Measurements from ENCODE around the gene SPTAN1.
"Not testable (repeated sequence)": the region's sequence is repeated elsewhere in the genome, so short reads cannot be mapped to it uniquely, and the experiment has no call there.

SPTAN1 gene

DNA sequence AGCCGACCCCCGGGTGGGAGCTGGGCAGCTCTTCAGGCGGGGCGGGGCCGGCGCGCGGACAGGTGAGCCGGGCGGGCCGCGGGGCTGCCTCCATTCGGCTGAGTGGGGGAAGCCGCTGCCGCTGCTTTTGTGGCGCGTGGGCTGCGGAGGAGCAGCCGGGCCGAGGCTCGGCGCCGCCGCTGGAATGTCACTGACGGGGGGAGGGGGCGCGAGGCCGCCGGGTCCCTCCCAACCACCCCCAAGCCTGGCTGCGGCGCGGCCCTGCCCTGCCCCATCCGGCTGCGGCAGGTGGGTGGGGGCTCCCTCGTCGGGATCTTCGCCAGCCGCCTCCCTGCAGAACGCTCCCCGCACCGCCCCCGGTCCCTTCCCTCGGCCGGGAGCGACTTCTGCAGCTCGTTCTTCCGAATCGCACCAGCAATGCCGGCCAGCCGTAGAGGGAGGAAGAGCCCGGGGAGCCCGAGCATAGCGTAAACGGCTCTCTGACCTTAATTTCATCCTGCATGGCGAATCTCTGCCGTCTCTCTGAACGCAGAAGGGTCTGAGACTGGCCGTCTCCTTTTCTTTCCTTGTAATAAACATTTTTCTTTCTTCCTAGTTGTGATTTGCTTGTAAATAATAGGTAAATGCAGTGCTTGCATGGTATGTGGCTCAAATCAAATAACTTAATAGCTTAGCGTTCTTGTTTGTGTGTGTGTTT, 505 bp downstream of the SPTAN1 start:
- peak; percentile 10 to 29 (median 18) for DNase-seq (ENCODE audit: low read depth in 3 of 3, low spot score in 1 of 3)

DNA sequence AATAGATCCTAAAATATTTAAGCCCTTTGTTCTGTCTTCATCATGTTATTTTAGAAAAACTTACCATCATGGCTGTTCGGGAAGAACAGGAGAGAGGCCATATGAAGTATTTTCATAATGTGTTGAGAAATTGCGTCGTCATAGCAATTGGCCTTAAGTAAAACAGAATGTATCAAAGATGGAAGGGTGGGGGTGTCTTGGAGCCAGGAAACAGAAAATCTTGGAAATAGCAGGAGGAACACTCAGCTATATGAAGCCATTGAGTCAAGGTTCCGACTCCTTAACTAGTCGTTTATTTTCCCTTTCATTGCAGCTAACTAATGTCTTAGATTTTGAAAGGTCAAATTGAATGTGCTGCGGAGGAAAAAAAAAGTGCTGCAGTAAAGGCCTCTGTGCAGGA, 1.3 kb downstream of the SPTAN1 start:
- no peak for DNase-seq (ENCODE audit: low read depth in 3 of 3, low spot score in 1 of 3)

DNA sequence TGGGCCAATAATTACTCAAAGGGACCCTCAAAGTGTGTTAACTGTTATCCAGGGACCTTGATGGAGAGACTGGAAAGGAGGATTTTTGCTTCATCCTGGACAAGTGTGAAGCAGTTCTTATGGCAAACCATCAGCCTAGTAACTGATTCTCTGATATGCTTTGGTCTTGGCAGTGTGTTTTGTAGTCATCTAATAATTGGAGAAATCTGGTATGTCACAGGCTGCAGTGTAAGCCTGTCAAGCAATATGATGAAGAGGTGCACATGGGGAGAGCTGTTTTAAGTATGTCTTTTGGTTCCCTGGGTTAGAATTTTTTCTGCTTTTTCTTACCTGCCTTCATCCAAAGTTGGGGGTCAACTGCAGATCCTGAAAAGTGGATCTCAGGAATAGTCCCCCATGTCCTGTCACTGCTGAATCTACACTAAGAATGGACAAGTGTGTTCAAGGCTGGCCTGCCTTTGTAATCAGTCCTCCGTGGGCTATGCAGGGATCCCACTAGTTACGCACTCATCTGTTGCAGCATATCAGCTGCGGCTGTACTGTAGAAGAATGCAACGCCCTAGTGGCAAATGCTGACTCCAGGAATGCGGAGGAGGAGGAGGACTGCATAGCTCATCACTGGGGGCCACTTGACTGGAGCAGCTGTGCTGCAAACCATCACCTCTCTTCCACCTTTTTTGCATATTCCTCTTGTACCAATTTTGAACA, 1.9 kb downstream of the SPTAN1 start:
- no peak for DNase-seq (ENCODE audit: low read depth in 3 of 3, low spot score in 1 of 3)

DNA sequence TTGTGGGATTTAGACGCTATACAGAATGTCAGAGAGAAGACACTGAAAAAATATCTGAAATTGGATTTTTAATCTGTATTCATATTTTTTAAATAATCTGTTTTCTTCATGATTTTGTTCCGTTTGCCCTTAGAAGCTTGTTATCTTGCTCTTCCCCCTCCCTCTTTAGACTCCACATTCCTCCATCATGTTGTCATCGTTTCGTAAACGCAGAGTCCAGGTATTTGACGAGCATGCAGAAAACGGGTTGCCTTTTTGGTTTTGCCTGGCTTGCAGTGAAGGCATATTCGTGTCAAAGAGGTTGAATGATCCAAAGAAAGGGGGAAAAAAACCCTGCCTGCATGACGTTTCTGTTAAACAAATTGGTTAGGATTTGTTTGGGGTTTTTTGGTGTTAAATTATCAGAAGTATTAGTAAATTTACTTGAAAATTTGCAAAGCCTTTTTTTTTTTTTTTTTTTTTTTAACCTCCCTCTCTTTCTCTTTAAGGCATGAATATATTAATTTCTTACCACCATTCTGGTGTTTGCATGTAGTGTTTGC, 2.9 kb downstream of the SPTAN1 start:
- DNase-seq (ENCODE audit: low read depth in 3 of 3, low spot score in 1 of 3), result no peak

DNA sequence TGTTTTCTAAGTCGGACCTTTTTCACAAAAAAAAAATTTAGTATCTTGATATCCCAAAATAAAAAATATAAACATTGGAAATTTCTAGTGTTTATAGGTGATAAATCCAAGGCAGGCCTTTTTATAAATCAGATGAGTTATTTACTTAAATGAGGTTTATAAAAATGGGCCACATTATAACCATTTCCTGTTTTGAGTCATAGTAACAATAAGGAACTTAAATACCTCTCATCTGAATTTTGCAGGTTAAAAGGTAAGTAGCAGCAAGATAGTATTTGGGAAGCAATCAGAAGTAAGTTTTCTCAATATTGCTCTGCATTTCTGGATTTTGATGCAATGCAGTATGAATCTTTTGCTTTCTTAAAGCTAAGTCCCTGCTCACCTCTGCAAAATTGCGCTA, 3.9 kb downstream of the SPTAN1 start:
- no peak for DNase-seq (ENCODE audit: low read depth in 3 of 3, low spot score in 1 of 3)

DNA sequence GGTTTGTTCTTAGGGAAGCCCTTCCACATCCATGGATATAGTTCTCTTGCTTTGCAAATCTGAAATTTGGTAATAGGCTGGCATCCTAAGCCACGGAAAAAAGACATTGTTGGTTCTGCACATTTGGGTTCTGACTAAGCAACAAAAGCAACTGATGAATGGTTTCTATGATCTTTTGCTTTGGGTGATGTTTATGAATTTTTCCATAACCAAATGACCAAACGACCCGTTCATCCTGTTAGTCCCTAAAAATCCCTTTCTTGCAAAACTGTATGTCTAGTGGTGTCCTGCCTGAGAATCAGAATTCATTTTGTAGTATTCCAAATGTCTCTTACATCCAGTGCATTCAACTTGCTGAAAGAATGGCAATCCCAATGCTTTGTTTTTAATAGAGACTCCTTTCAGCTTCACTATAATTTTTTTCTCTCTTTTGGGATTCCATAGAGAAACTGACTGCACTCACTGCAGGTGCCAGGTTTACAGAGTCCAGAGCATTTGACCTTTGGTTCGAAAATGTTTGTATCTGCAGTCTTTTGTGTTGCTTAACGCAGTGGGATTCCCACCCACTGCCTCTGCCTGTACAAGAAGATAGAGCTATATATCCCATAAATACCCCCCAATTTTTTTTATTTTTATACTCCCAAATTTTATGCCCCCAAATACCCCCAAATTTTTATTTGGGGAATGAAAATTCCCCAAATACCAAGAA, 4.7 kb downstream of the SPTAN1 start:
- DNase-seq (ENCODE audit: low read depth in 3 of 3, low spot score in 1 of 3), result no peak

DNA sequence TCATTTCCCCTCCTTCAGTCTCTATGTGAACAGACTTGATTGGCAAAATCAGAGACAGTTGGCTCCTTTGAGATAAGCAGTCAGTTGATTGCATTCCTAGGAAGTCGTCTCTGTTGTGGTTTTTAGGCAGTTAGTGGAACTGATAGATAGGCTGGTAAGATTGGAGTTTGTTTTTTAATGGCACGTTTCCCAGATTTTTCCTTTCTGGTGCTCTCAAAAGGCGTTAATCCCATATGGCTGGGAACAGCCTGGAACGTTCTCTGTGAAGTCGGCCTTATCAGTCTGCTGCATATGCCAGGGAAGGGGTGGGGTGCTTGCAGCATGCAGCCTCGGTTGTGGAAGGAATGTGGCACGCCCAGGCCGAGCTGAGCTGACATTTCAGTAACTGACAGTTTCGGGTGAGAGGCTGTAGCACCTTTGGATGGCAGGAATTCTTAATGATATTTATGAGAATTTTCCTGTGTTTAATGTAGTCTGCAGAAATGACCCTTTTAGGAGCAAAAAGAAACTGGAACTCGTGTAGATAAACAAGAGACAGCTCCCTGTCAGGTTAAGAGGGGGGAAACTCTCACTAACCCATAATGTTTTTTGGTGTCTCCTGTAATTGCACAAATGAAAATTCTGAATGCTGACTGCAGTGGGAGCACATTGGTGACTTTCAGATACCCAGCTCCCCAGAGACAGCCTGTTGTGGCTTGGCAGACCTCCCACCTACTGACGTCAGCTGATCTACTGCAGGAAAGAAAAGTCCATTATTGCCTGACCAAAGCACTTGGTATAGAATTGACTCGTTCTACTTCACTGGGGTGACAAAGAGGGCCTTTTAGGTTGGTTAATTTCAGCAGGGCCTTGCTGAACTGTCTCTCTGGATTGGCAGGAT, 6.3 kb downstream of the SPTAN1 start:
- DNase-seq (ENCODE audit: low read depth in 3 of 3, low spot score in 1 of 3), result peak in 1 of 3 donors; percentile 4

DNA sequence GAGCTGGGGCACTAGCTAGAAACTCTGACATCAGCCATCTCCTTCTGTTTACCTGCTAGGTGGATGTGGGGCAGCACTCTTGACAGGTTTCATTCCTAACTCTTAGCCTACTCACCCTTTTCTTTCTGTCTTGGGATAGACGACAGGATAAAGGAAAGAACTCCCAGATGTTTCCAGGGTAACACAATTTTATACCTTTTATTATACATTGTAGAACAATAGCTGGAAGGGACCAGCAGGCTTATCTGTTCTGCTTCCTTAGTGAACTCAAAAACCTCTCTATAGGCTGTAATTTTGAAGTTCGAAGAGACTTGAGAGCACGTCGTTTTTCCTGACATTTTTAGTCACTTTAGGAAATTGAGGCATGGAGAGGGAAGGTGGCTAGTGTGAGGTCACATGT, 13.2 kb downstream of the SPTAN1 start:
- no peak for DNase-seq (ENCODE audit: low read depth in 3 of 3, low spot score in 1 of 3)

DNA sequence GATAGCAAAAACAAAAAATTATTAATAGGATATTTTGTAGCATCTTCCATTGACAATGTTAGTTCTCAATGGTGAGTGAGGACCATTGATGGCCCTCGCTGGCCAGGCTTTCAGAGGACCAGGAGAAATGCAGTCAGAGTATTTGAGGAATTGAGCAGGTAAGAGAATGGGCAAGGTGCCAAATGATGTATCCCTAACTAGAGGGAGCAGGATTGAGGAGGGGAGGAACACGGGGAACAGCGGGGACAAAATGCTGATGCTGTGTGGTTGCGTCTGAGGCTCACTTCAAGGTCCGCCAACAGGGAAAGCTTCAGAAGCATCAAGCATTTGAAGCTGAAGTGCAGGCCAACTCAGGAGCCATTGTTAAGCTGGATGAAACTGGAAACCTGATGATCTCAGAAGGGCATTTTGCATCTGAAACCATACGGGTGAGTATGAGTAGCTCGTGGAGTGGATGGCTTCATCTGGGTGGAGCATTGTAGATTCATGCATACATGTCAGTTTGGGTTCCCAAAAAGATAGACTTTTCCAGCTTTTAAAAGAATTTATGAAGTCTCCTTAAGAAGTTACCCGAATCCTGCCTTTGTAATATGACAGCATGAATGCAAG, 16.2 kb downstream of the SPTAN1 start:
- DNase-seq (ENCODE audit: low read depth in 3 of 3, low spot score in 1 of 3), result no peak

DNA sequence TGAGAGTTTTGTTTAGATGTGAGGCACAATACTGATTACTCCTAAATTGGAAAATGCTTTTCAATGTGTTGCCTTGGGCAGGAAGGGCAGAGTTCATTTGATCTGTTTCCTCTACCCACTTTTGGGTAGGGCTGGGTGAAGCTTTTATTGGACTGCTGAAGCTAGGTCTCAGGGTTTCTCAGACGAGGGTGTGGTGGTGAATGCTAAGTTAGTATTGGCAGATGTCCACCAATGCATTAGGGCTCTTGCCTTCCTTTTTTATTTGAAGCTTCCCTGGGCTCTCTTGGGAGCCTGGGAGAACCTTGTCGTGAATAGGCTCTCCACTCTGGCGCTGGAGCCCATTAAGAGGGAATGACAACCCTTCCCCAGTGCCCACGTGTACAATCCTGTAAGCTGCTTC, 23.1 kb downstream of the SPTAN1 start:
- no peak for DNase-seq (ENCODE audit: low read depth in 3 of 3, low spot score in 1 of 3)

DNA sequence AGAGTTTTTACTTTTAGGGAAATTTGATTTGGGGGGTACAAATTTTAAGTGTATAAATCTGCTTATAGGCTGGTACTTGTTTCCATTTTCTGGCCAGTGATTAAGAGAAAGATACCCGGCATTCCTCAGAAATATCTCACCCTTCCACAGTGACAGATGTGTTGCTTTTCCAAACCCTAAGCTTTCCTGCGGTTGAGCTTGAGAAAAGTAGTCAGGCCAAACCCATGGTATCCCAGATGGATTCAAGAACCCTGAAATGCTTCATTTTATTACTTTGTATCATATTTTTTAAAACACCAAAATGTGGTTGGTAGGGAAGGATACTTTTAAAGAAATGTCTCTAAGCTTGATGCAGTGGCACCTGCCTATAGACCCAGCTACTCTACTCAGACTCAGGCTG, 23.5 kb downstream of the SPTAN1 start:
- no peak for DNase-seq (ENCODE audit: low read depth in 3 of 3, low spot score in 1 of 3)

DNA sequence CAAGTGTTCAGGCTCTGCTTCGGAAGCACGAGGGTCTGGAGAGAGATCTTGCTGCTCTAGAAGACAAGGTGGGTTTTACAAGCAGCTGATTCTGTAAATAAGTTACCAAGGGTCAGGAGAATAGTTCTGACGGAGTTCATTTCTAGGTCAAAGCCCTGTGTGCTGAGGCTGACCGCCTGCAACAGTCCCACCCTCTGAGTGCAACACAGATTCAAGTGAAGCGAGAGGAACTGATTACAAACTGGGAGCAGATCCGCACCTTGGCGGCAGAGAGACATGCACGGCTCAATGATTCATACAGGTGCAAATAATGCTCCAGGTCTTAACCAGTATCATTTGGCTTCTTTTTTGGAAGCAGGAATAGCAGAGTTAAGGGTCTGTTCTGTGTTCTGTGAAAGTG, 24.8 kb downstream of the SPTAN1 start:
- DNase-seq (ENCODE audit: low read depth in 3 of 3, low spot score in 1 of 3), result no peak

DNA sequence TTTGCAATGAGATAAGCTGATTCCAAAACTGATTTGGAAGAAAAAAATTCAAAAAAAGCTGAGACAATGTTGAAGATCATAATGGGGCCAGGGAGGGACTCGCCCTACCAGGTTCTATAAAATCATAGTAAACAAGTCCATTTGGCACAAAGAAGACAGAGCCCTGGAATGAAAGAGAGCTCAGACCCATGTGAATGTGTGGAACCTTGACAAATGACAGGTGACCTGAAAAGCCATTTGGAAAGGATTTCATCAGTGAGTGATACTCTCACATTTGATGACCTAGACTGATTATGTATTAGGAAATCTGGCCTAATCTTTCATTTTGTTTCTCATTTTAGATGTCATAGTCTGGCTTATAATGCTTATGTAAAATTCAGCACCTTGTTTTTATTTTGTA, 26.8 kb downstream of the SPTAN1 start:
- DNase-seq (ENCODE audit: low read depth in 3 of 3, low spot score in 1 of 3), result no peak

DNA sequence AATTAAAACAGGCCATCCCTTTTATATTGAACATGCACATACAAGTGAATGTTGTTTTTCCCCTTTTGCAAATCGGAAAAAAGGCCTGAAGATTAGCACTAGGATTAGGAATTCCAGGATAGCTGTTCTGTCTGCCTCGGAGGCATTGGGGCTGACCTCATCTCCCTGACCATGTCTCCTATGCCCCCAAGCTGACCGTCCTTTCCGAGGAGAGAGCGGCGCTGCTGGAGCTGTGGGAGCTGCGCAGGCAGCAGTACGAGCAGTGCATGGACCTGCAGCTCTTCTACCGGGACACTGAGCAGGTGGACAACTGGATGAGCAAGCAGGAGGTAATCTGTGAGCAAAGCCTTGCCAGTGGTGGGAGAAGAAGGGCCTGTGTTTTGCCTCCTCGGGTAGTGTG, 28.3 kb downstream of the SPTAN1 start:
- no peak for DNase-seq (ENCODE audit: low read depth in 3 of 3, low spot score in 1 of 3)

DNA sequence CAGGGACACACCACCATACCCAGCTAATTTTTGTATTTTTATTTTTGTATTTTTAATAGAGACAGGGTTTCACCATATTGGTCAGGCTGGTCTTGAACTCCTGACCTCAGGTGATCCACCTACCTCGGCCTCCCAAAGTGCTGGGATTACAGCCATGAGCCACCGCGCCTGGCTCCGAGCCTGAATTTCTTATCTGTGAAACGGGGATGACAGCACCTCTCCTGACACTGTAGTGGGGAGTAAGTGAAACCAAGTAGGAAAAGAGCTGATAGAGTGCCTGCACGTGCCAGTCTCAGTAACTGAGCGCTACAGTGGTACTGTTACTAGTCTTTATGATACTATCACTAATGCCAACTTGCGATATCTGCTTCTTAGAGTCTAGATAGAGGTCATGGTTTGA, 32.8 kb downstream of the SPTAN1 start:
- not testable (repeated sequence) for DNase-seq (ENCODE audit: low read depth in 3 of 3, low spot score in 1 of 3)

DNA sequence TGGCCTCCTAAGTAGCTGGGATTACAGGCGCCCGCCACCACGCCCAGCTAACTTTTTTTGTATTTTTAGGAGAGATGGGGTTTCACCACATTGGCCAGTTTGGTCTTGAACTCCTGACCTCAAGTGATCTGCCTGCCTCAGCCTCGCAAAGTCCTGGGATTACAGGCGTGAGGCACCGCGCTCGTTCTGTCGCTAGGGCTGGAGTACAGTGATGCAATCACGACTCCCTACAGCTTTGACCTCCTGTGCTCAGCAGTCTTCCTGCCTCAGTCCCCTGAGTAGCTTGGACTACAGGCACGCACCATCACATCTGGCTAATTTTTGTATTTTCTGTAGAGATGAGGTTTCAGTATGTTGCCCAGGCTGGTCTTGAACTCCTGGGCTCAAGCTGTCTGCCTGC, 34.5 kb downstream of the SPTAN1 start:
- DNase-seq (ENCODE audit: low read depth in 3 of 3, low spot score in 1 of 3), result not testable (repeated sequence)

DNA sequence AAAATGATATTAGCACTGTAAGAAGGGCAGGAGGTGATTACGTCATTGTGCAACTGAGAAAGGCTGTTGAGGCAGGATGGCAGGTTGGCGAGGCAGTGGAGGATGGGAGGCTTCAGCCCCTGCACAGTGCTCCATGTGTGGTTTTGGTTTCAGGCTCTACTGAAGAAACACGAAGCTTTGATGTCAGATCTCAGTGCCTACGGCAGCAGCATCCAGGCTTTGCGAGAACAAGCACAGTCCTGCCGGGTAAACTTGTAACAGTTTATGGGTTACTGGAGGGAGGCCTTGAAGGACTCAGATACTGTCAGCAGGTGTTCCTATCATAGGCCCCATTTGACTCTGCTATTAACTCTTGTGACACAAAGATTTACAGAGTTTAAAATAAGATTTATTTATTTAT, 35.1 kb downstream of the SPTAN1 start:
- peak in 1 of 3 donors; percentile 21 for DNase-seq (ENCODE audit: low read depth in 3 of 3, low spot score in 1 of 3)

DNA sequence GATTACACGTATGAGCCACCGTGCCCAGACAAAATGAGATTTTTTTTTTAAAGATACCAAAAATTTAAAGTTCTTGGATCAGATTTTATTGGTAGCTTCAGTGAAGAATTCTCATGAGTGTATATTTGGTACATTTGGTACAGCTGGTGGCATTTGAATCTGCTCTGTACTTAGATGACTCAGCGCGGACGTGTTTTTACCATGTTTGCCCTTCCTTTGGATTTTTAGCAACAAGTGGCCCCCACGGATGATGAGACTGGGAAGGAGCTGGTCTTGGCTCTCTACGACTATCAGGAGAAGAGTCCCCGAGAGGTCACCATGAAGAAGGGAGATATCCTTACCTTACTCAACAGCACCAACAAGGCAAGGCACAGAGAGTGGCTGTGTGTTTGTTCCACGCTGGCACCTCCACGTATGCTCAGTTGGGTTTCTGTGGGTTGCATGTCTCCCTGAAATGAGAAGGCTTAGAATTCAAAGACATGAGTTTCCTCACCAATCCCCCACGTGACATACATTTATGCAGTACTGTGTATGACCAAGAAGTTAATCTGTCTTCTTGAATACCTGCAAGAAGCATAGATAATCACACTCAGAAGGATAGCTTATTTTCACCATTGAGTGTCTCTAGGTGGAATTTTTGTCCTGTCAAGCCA, 36.3 kb downstream of the SPTAN1 start:
- no peak for DNase-seq (ENCODE audit: low read depth in 3 of 3, low spot score in 1 of 3)

DNA sequence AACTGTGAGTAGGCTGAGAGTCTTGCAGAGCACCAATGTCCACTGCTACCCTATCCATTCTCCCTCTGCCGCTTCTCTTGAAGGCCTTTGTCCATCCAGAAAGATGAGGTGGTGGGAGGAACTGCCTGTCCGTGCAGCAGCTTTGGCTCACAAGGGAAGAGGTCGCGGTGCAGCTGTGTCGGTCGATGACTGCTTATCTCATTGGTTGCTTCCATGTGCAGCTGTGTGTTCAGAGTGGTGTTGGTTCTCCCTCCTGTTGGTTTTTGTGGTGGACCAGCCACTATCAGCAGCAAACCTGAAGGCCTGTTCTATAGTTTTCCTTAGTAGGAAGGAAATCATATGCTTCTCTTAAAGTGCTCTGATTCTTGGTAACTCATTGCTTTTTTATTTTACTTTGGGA, 40.7 kb downstream of the SPTAN1 start:
- DNase-seq (ENCODE audit: low read depth in 3 of 3, low spot score in 1 of 3), result no peak

DNA sequence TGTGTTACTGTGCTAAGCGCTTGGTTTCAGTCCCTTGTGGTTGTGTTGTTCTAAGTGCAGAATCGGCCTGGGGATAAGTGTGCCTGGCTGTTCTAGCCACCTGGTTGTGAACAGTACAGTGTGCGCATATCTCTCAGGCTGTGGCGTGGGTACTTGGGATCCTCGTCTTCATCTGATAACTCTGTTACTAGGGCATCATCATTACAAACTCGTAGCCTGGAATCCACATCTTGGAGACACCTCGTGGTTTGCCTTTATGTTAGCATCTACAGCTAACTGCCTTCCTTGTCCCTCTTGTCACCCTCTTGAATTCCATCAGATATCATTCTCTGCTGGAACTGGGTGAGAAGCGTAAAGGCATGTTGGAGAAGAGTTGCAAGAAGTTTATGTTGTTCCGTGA, 41.5 kb downstream of the SPTAN1 start:
- no peak for DNase-seq (ENCODE audit: low read depth in 3 of 3, low spot score in 1 of 3)
